H4 (cell line): Measurements from ENCODE around the gene NCOA4. TPM values are rescaled to one million over a fixed set of nuclear protein-coding genes. Genes with fewer than 3 reads are reported as not detected.
"Not testable (repeated sequence)": the region's sequence is repeated elsewhere in the genome, so short reads cannot be mapped to it uniquely, and the experiment has no call there.

ENCODE experiments used
- DNase-seq: peaks from one replicate; pipeline ENCODE4 v3.0.0-alpha.2; 2015; ENCODE audit warnings: low spot score
- total RNA-seq: library from RNA; depleted of rRNA; stranded (reverse); fragments of >200 nt; shearing (Covaris generic); gene quantifications from 2 replicates; pipeline ENCODE4 v1.2.3, GENCODE V29; 2014; rRNA removed

Gene NCOA4
- total RNA-seq, 1 experiment from 2014 or later: 185 TPM

DNA sequence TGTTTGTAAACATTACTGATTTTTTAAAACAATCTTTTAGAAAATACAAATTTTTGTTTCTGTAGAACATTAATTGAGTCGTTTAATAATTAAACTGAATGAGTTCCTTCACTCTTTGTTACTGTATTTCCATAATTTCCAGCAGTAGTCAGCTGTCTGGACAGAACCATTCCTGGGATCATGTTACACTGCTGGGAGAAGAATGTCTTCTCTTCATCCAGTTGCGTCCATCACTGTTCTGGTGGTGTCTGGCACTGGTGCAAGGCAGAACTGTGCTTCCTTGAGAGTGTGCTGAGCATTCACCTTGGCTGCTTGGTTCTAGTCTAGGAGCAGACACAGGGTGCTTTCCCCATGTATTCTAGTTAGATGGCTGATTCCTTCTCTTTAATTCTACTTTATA is 46.0 kb downstream of the NCOA4 start:
- not testable (repeated sequence) for DNase-seq

DNA sequence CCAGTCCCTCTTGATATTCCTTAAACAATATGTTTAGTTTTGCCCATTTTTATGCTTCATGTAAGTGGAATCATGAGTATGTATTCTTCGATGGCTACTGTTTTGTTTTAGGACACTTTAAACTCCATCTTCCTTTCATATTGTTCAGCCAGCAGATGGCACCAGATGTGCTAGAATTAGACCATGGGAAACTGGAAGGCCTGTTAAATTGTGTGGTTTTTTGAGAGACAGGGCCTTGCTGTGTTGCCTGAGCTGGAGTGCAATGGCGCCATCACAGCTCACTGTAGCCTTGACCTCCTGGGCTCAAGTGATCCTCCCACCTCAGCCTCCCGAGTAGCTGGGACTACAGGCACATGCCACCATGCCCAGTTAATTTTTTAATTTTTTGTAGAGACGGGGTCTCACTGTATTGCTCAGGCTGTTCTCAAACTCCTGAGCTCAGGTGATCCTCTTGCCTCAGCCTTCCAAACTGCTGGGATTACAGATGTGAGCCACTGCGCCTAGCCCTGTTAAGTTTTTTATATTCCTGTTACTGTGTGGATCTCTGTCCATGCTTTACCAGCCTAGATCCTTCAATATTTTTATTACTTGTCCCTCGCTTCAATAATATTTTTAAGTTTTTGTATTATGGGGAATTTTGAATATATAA is 46.8 kb downstream of the NCOA4 start:
- peak; percentile 44 for DNase-seq

DNA sequence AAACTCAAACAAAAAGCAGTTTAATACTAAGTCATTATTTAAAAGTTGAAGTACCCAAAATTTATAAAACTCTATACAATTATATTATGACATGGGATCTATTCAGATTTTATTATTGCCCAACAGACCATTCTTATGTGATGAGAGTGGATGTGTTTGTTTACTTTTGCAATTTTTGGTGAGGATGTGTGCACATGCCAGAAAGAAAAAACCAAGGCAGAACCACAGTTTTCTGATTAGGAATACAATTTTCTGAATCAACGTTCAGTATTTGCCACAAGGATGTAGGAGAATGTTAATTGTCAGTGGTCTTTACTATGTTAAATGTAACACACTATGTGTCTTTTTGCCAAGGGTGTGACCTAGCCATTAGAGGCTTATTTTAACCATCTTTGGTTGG is 49.1 kb downstream of the NCOA4 start:
- not testable (repeated sequence) for DNase-seq

DNA sequence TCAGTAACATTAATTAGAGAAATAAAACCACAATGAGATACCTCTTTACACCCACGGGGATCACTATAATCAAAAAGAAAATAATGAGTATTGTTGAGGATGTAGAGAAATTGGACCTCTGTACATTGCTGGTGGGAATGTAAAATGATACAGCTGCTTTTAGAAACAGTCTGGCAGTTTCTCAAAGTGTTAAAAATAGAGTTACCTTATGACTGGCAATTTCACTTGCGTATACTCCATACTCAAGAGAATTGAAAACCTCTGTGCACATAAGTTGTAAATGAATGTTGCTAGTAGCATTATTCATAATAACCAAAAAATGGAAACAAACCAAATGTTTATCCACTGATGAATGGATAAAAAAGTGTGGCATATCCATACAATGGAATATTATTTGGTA is 51.9 kb downstream of the NCOA4 start:
- not testable (repeated sequence) for DNase-seq

DNA sequence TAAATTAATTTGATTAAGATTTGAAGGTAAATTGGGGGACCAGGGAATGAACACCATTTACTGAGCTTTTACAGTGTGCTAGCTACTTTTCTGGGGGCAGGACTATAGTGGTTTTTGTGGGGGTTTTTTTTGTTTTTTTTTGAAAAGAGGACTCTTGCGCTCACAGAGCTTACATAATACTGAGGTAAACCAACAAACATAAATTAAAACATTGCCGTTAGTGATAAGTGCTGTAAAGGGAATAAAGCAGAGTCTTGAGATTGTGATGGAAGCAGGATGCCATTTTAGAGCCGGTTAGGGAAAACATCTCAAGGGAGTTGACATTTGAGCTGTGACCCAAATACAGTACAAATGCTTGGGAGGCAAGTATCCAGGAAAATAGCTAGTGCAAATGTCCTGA is 56.4 kb downstream of the NCOA4 start:
- DNase-seq: not testable (repeated sequence)

DNA sequence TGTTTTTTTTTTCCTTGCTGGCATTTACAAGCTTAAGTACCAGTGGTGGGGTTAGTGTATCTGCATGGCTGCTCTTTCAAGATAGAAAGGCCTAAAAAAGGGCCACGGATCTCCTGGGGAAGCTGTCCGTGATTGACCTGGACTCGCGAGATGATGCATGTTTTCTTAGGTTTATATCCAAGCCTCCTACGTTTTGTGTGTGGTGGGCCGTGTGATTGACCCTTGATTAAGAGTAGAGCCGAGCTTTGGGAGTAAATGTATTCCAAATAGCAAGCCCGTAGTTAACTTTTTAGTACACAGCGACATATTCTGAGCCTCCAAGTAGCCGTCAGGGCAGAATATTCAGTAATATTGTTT is 57.6 kb downstream of the NCOA4 start:
- not testable (repeated sequence) for DNase-seq

DNA sequence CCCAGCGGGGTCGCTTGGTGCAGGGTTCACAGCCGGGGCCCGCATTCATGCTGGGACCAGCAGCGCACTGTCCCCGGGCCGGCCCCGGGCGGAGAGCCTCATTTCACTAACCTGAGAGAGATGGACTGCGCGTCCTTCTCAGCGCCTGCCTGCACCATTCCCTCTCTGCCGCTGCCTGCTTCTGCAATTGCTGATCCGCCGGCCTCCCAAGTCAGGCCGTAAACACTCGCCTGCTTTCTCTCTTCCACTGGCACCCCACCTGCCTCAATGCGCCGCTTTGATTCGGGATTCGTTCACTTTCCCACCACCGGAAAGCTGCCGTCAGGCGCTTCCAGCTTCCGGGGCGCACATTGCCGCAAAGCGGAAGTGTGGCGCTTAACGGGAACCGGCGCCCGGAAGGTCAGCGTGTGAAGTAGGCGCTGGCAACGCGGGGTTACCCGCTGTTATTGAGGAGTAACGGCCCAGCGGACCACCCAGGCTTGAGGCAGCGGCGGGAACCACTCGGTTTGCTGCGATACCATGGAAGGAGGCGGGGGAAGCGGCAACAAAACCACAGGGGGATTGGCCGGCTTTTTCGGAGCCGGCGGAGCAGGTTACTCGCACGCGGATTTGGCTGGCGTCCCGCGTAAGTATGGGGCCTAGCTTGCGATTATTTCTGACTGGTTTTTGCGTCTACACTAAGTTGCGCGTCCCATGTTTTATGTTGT is 58.2 kb downstream of the NCOA4 start, which contains the start of gene TIMM23:
TSS of gene TIMM23 (plus strand) at position 384 of the 707 bp plus-strand sequence. CDS start at position 520, 136 bp downstream.
- peak; percentile 76 for DNase-seq

DNA sequence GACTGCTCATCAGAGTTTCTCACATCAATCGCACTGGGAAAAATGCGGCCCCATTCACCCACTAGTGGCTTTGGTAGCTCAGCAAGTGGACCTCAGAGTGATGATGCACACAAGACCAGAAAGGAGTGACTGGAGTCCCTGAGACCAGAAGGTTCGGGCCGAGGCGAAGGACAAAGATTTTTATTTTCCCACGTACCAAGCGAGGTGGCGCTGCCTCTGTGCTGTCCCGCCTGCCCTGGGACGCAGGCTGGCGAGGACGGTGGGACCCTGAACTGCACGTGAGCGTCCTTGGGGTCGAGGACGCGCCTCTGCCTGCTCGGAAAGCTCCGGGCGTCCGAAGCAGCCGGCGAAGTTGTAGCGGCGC is 58.7 kb downstream of the NCOA4 start:
- not testable (repeated sequence) for DNase-seq

DNA sequence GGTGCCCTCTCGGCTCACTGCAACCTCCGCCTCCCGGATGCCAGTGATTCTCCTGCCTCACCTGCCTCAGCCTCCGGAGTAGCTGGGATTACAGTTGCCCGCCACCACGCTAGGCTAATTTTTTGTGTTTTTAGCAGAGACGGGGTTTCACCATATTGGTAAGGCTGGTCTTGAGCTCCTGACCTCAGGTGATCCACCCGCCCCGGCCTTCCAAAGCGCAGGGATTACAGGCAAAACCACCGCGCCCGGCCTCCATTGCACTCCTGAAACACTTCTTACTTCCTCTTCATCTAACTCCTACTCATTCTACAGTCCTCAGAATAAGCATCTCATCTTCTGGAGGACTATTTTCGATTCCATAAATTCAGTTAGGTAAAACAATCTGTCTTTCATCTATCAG is 59.4 kb downstream of the NCOA4 start:
- not testable (repeated sequence) for DNase-seq

DNA sequence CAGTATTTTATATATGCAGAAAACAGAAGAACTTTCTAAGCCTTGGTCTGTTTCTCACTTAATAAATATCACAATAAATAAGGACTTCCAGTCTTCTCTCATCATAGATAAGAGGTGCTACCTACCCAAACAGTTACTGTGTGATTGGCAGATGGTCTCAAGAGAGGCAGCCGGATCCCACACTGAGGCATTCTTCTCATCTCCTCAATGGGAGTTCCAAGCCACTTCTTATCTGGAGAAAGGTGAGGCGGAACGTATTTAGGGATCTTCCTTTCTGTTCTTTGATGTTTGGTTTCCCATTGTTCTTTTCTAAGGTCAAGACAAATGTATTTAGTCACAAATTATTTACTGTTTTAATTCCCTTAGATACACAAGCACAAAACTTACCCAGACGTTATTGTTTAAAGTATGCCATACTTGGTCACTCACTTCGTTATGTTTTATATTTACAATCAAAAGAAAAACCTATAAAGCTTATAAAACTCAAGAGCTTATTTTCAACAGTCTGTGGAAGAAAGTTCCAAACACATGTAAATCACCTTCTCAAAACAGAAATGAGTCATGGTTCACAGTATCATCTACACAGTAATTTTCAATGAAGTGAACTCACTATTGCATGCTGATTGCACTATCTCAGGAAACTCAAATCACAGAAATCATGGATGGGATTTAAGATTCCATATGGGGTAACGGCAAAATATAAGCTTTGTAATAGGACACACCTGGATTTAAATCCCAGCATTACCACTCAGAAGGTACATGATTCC is 67.6 kb downstream of the NCOA4 start:
- not testable (repeated sequence) for DNase-seq

DNA sequence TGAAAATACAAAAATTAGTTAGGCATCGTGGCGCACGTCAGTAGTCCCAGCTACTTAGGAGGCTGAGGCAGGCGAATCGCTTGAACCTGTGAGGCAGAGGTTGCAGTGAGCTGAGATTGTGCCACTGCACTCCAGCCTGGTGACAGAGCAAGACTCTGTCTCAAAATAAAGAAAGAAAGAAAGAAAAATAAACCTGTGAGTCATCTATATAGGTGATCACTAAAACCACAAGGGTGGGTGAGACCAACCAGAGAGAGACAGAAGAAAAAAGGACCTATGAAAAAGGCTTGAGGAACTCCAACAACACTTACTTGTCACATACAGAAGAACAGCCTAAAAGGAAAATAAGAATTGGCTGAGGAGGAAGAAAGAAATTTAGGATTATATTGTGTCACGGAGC is 72.5 kb downstream of the NCOA4 start:
- not testable (repeated sequence) for DNase-seq

DNA sequence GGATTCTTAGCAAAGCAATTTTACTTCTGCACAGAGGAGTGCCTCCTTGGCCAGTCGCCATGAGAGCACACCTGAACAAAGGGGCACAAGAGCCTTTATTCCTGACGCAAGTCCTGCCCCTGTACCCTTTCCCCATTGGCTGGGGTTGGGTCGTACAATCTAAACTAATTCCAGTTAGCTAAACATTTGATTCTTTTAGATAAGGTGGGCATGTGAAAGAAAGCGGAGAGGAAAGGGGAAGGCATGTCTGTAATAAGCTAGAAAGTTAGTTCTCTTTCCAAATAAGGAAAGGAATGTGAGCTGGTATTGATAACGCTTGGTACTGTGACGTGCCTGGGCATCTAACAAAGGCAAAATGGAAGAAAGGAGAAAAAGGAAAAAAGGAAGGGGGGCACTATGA is 73.8 kb downstream of the NCOA4 start:
- DNase-seq: not testable (repeated sequence)

Other genes starting within 250 kb of the NCOA4 start
- gene AGAP4, start 183.1 kb downstream of the NCOA4 start, total RNA-seq: 3.7 and 6.6 TPM in 2 replicates
- gene TIMM23, start 58.1 kb downstream of the NCOA4 start, total RNA-seq: 138 and 155 TPM in 2 replicates
- gene MSMB, start 15.6 kb upstream of the NCOA4 start, total RNA-seq: not detected in 2 replicates